Tibial nerve (tissue), 4 donors: ENCODE results near the gene TMEM225B. TPM values are rescaled to one million over a fixed set of nuclear protein-coding genes. Genes with fewer than 3 reads are reported as not detected.

Experiments
- DNase-seq, 2 donors: peaks; one replicate each; pipeline ENCODE4 v3.0.0-alpha.2; 2019; ENCODE audit warnings: low spot score in 2 of 2
- H3K27ac ChIP-seq, 4 donors: fragments of 200-600 bp; sonication (generic) in 3 of 4; one replicate each; pipeline ENCODE4 v1.5.1; 2017 to 2019; ENCODE audit warnings: mild to moderate bottlenecking in 1 of 4
- H3K27me3 ChIP-seq, 2 donors: fragments of 200-600 bp; sonication (generic) in 1 of 2; one replicate each; pipeline versions ENCODE4 v1.5.1 to v1.6.0; 2017 to 2019
- H3K36me3 ChIP-seq, 3 donors: fragments of 200-600 bp; sonication (generic); one replicate each; pipeline ENCODE4 v1.5.1; 2018 to 2019
- H3K4me1 ChIP-seq, 4 donors: fragments of 200-600 bp; sonication (generic) in 3 of 4; one replicate each; pipeline ENCODE4 v1.5.1; 2017 to 2019
- H3K4me3 ChIP-seq, 4 donors: fragments of 200-600 bp; sonication (generic) in 3 of 4; one replicate each; pipeline ENCODE4 v1.5.1; 2017 to 2019; ENCODE audit warnings: mild to moderate bottlenecking in 1 of 4, moderate library complexity in 1 of 4
- H3K9me3 ChIP-seq, 4 donors: fragments of 200-600 bp; sonication (generic) in 3 of 4; one replicate each; pipeline ENCODE4 v1.5.1; 2017 to 2019
- CTCF ChIP-seq, 5 experiments: fragments of 200-600 bp in 3 of 5; fragments of 450-650 bp in 2 of 5; sonication (generic) in 3 of 5; IDR thresholded peaks; one replicate each; pipeline ENCODE4 v1.5.1; 2016 to 2019; ENCODE audit warnings: antibody characterized with exemption in 5 of 5, mild to moderate bottlenecking in 3 of 5, moderate library complexity in 2 of 5
- EP300 ChIP-seq, 2 donors: sonication (generic); formaldehyde crosslinking; IDR thresholded peaks; one replicate each; pipeline ENCODE4 v1.6.1; 2017; ENCODE audit warnings: antibody characterized with exemption in 2 of 2, mild to moderate bottlenecking in 1 of 2
- POLR2A ChIP-seq, 2 donors: fragments of 450-650 bp; IDR thresholded peaks; one replicate each; pipeline ENCODE4 v1.6.1; 2017; ENCODE audit warnings: antibody characterized with exemption in 2 of 2, mild to moderate bottlenecking in 2 of 2, moderate library complexity in 2 of 2
- WGBS, 2 donors: methylation state at CpG; one replicate each; pipeline ENCODE4 v1.1.5; 2018; 5-methylcytosine and 5-hydroxymethylcytosine counted together
- total RNA-seq, 4 donors: library from RNA; depleted of rRNA; stranded (reverse); fragments of >200 nt; gene quantifications; one replicate each; pipeline ENCODE4 v1.1.0, GENCODE V29; 2016

Gene TMEM225B
- total RNA-seq, 4 donors from 2014 or later = 1.2 to 1.8 (median 1.5) TPM; not detected in 1

GRCh38 chr7:99554939-99555338, 43.1 kb upstream of the TMEM225B start:
- peaks cover 0 to 51% (median 23%) of the 10 kb centered on the region in 4 donors for H3K4me1 ChIP-seq

GRCh38 chr7:99557196-99557607, 40.9 kb upstream of the TMEM225B start:
- peak overlapping the region in 3 of 4 donors; percentile 96 to 98 (median 97) for H3K27ac ChIP-seq
- H3K36me3 ChIP-seq = peaks cover 3 to 49% (median 7%) of the 10 kb centered on the region in 3 donors
- no peak for DNase-seq
- H3K4me1 ChIP-seq = peaks cover 0 to 61% (median 23%) of the 10 kb centered on the region in 4 donors
- no peaks in the 10 kb centered on the region for H3K9me3 ChIP-seq
- peak overlapping the region; percentile 82 to 98 (median 92) for H3K4me3 ChIP-seq
- H3K27me3 ChIP-seq = no peaks in the 10 kb centered on the region
- WGBS, 2 donors = 66 to 71% methylated on average over 4 of the region's 4 CpGs
- no peak for TF ChIP-seq EP300 (IDR thresholded peaks at IDR 0.05)
- no peak for TF ChIP-seq CTCF (IDR thresholded peaks at IDR 0.05)
- no peak for TF ChIP-seq POLR2A (IDR thresholded peaks at IDR 0.05)

More at GRCh38 chr7:99554939-99555338, 43.1 kb upstream of the TMEM225B start:
- H3K27ac ChIP-seq = no peak overlapping the region
- no peak overlapping the region for H3K4me3 ChIP-seq
- H3K27me3 ChIP-seq = no peaks in the 10 kb centered on the region
- 64 to 66% methylated on average over 2 of the region's 2 CpGs for WGBS, 2 donors
- H3K9me3 ChIP-seq = no peaks in the 10 kb centered on the region
- H3K36me3 ChIP-seq = peaks cover 0 to 34% (median 0%) of the 10 kb centered on the region in 3 donors
- no peak for TF ChIP-seq EP300 (IDR thresholded peaks at IDR 0.05)
- no peak for TF ChIP-seq CTCF (IDR thresholded peaks at IDR 0.05)
- no peak for TF ChIP-seq POLR2A (IDR thresholded peaks at IDR 0.05)
- no peak for DNase-seq

GRCh38 chr7:99557940-99558305, 40.1 kb upstream of the TMEM225B start:
- TF ChIP-seq POLR2A (IDR thresholded peaks at IDR 0.05) (no peak), EP300 (IDR thresholded peaks at IDR 0.05) (no peak), CTCF (IDR thresholded peaks at IDR 0.05) (no peak)
- Histone ChIP-seq H3K9me3 (no peaks in the 10 kb centered on the region), H3K4me3 (peak overlapping the region; percentile 82 to 98 (median 92)), H3K27ac (peak overlapping the region; percentile 91 to 98 (median 96)), H3K4me1 (peaks cover 0 to 63% (median 20%) of the 10 kb centered on the region in 4 donors), H3K27me3 (no peaks in the 10 kb centered on the region), H3K36me3 (peaks cover 3 to 56% (median 7%) of the 10 kb centered on the region in 3 donors)
- no peak for DNase-seq
- 2 to 3% methylated on average over 17 of the region's 17 CpGs for WGBS, 2 donors

- Histone ChIP-seq H3K9me3 (no peaks in the 10 kb centered on the region), H3K4me1 (peaks cover 0 to 65% (median 20%) of the 10 kb centered on the region in 4 donors), H3K27me3 (no peaks in the 10 kb centered on the region), H3K36me3 (peaks cover 3 to 62% (median 9%) of the 10 kb centered on the region in 3 donors), H3K27ac (peak within 1 kb of the TSS; percentile 91 to 98 (median 96)), H3K4me3 (peak within 1 kb of the TSS; percentile 82 to 98 (median 92))
- peak; percentile 83 to 89 for DNase-seq
- TF ChIP-seq EP300 (IDR thresholded peaks at IDR 0.05) = peak; percentile 57 to 93
- peak in 1 of 5 experiments; percentile 21 for TF ChIP-seq CTCF (IDR thresholded peaks at IDR 0.05)
- TF ChIP-seq POLR2A (IDR thresholded peaks at IDR 0.05) = peak; percentile 66 to 82
- 0 to 1% methylated on average over 28 to 47 of the region's 73 CpGs for WGBS, 2 donors
Observed at GRCh38 chr7:99558306-99559174, 39.5 kb upstream of the TMEM225B start, which contains the start of gene ZNF655. TSS of gene ZNF655 (plus strand) at chr7:99558642. CDS start at chr7:99560560, 1,918 bp downstream.
